ENCODE measurements around the gene PTPRS.
A peak's percentile ranks its signal among the peaks of the same experiment; 100 is the strongest.
"Not testable (repeated sequence)": the region's sequence is repeated elsewhere in the genome, so short reads cannot be mapped to it uniquely, and the experiment has no call there.

PTPRS gene

GRCh38 chr19:5340637-5341447 is at the start of gene PTPRS:
TSS of gene PTPRS (minus strand) at chr19:5340812. CDS start at chr19:5286140, 54,672 bp downstream.
- DNase-seq, result peak; percentile 80

GRCh38 chr19:5389353-5389752 is 48.7 kb upstream of the PTPRS start:
- DNase-seq, result no peak

GRCh38 chr19:5387472-5387871 is 46.9 kb upstream of the PTPRS start:
- DNase-seq, result no peak

- DNase-seq, result no peak
These were observed 46.2 kb upstream of the PTPRS start for GRCh38 chr19:5386841-5387240.

- not testable (repeated sequence) for DNase-seq
These were observed 40.6 kb upstream of the PTPRS start for GRCh38 chr19:5381197-5381596.

GRCh38 chr19:5380215-5380919 is 39.8 kb upstream of the PTPRS start:
- DNase-seq, result no peak

- DNase-seq, result no peak
These were observed 36.3 kb upstream of the PTPRS start for GRCh38 chr19:5376928-5377327.

GRCh38 chr19:5372572-5373200 is 32.1 kb upstream of the PTPRS start:
- DNase-seq, result no peak

GRCh38 chr19:5369962-5370367 is 29.4 kb upstream of the PTPRS start:
- DNase-seq, result peak; percentile 86

- no peak for DNase-seq
These were observed 28.7 kb upstream of the PTPRS start for GRCh38 chr19:5369304-5369703.

GRCh38 chr19:5367530-5368133 is 27.0 kb upstream of the PTPRS start:
- no peak for DNase-seq

- no peak for DNase-seq
These were observed 25.3 kb upstream of the PTPRS start for GRCh38 chr19:5365905-5366304.

- no peak for DNase-seq
These were observed 24.1 kb upstream of the PTPRS start for GRCh38 chr19:5364674-5365073.

- not testable (repeated sequence) for DNase-seq
These were observed 21.2 kb upstream of the PTPRS start for GRCh38 chr19:5361839-5362238.

GRCh38 chr19:5361407-5361806 is 20.8 kb upstream of the PTPRS start:
- no peak for DNase-seq

- DNase-seq, result no peak
These were observed 19.6 kb upstream of the PTPRS start for GRCh38 chr19:5360003-5360780.

- no peak for DNase-seq
These were observed 17.7 kb upstream of the PTPRS start for GRCh38 chr19:5358173-5358800.

GRCh38 chr19:5357584-5357983 is 17.0 kb upstream of the PTPRS start:
- DNase-seq, result no peak

GRCh38 chr19:5356918-5357317 is 16.3 kb upstream of the PTPRS start:
- DNase-seq, result no peak

- no peak for DNase-seq
These were observed 15.8 kb upstream of the PTPRS start for GRCh38 chr19:5356428-5356827.

- DNase-seq, result no peak
These were observed 15.1 kb upstream of the PTPRS start for GRCh38 chr19:5355693-5356092.

- DNase-seq, result no peak
These were observed 14.5 kb upstream of the PTPRS start for GRCh38 chr19:5355076-5355475.

Data from stimulated activated CD8-positive, alpha-beta memory T cell treated with anti-CD3 and anti-CD28 coated beads, Interleukin-4, amount 100 ng/mL, for 48 hours (primary cell).